K562 treated with DMSO at 1 percent for 48 hours (cell line): ENCODE measurements around the gene SLC41A1. TPM values are rescaled to one million over a fixed set of nuclear protein-coding genes. Genes with fewer than 3 reads are reported as not detected.

ENCODE experiments used
- total RNA-seq: library from RNA; unstranded; fragments of 300-600 nt; gene quantifications from 2 replicates; pipeline ENCODE4 v1.2.3, GENCODE V29; 2022; ENCODE audit warnings: low replicate concordance; ENCODE audit errors: extremely low read depth

Gene SLC41A1
- not detected in 2 replicates for total RNA-seq

GRCh38 chr1:205812878-205813754 lies at the start of gene SLC41A1:
SLC41A1 (minus strand) TSS chr1:205813198; CDS start chr1:205810441, 2,757 bp downstream.

GRCh38 chr1:205849619-205850355 lies 36.8 kb upstream of the SLC41A1 start, which contains the start of gene PM20D1:
PM20D1 (minus strand) TSS chr1:205850132; CDS start chr1:205850072, 60 bp downstream.

GRCh38 chr1:205775015-205775716 lies 37.8 kb downstream of the SLC41A1 start, which contains the start of gene RAB29:
RAB29 (minus strand) TSS chr1:205775482; CDS start chr1:205774956, 526 bp downstream.

GRCh38 chr1:205750138-205751035 lies 62.6 kb downstream of the SLC41A1 start, which contains the start of gene NUCKS1:
NUCKS1 (minus strand) TSS chr1:205750182; CDS start chr1:205749973, 209 bp downstream.

Other genes starting within 250 kb of the SLC41A1 start
- not detected in 2 replicates for gene ELK4, start 181.2 kb downstream of the SLC41A1 start, total RNA-seq
- gene SLC45A3, start 132.7 kb downstream of the SLC41A1 start, total RNA-seq = not detected in 2 replicates
- not detected in 2 replicates for gene NUCKS1, start 63.0 kb downstream of the SLC41A1 start, total RNA-seq
- not detected in 2 replicates for gene RAB29, start 37.7 kb downstream of the SLC41A1 start, total RNA-seq
- gene PM20D1, start 36.9 kb upstream of the SLC41A1 start, total RNA-seq = not detected in 2 replicates
- gene SLC26A9, start 130.3 kb upstream of the SLC41A1 start, total RNA-seq = not detected in 2 replicates
- gene RAB7B, start 190.2 kb upstream of the SLC41A1 start, total RNA-seq = not detected in 2 replicates
- gene CTSE, start 210.7 kb upstream of the SLC41A1 start, total RNA-seq = not detected in 2 replicates
- gene RHEX, start 240.0 kb upstream of the SLC41A1 start, total RNA-seq = not detected in 2 replicates